Measurements from ENCODE around the gene CDH23.

CDH23 gene

GRCh38 chr10:71521504-71522441, 125.1 kb downstream of the CDH23 start:
- no peak for DNase-seq

DNA sequence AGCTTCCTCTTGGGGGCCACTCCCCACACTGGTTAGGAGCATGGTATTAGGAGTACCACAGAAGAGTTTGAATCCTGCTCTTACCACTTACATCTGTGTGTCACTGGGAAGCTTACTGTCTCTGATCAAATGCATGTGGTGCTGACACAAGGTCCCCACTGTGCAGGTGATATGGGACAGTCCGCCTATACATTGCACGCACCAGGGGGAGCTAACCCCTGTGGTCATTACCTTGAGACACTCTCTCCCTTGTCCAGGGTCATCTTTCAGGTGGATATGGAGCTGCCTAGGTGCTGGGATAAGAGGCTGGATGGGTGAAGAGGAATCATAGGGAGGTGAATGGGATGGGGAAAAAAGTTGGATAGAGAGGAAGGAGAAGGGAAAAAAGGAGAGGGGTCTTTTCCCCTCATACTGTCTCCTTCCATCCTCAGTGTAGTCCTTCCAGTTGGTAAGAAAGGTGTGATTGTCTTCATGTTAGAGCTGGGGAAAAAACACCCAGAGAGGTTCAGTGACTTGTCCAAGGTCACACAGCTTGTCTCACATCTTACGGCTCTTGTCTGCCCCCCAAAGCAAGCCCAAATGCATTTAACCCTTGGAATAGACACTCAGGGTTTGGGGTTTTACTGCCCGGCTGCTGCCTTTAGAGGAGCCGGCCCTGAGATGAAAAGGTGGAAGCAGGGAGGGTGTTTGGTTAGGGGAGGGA, 125.9 kb downstream of the CDH23 start:
- no peak for DNase-seq

DNA sequence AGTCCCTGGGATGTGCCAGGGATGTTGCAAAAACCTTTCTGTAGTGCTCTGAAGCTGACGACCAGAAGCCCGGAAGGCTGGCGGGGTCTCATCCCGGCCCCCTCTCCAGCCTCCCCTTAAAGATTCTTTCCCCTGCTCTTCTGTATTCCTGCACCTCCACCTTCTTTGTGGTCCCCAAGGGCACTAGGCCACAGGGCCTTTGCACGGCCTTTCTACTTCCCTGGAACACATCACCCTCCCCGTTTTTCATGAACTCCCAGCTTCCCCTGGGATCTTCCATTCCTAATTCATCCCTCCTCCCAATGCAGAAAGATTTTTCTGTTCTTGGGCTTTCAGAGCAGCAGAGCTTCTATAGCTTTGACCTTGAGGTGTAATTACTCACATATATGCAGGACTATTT, 127.0 kb downstream of the CDH23 start:
- no peak for DNase-seq

DNA sequence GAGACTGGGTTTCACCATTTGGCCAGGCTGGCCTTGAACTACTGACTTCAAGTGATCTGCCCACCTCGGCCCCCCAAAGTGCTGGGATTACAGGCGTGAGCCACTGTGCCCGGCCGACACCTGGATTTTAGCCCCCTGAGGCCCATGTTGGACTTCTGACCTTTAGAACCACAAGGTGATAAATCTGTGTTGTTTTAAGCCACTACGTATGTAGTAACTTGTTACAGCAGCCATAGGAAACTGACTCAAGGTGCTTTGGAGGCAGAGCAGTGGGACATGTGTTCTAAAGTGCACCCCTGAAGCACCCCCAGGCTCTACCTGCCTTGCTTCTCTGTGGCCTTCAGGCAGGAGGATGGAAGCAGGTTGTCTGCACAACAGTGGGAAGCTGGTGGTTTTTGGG, 128.4 kb downstream of the CDH23 start:
- no peak for DNase-seq

DNA sequence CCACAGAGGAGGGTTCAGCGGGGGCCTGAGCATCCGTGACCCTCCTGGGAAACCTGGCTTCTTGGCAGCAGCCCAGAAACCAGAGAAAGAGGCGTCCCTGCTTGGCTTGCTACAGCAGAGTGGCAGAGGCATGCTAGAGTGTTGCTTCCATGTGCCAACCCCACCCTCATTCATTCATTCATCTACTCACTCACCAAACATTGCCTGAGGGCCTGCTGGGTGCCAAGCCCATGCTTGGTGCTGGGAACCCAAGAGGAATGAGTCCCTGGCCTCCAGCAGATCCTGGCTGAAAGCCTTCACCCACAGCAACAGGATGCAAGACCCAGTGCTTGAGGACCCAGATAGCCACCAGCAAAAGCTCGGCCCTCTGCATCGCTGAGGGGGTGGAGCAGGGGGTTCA, 129.0 kb downstream of the CDH23 start:
- DNase-seq = no peak

- no peak for DNase-seq
Observed at GRCh38 chr10:71526653-71527052, 129.9 kb downstream of the CDH23 start.

GRCh38 chr10:71527135-71527534, 130.4 kb downstream of the CDH23 start:
- DNase-seq = no peak

- DNase-seq = no peak
Observed at GRCh38 chr10:71528371-71529206, 131.9 kb downstream of the CDH23 start.

DNA sequence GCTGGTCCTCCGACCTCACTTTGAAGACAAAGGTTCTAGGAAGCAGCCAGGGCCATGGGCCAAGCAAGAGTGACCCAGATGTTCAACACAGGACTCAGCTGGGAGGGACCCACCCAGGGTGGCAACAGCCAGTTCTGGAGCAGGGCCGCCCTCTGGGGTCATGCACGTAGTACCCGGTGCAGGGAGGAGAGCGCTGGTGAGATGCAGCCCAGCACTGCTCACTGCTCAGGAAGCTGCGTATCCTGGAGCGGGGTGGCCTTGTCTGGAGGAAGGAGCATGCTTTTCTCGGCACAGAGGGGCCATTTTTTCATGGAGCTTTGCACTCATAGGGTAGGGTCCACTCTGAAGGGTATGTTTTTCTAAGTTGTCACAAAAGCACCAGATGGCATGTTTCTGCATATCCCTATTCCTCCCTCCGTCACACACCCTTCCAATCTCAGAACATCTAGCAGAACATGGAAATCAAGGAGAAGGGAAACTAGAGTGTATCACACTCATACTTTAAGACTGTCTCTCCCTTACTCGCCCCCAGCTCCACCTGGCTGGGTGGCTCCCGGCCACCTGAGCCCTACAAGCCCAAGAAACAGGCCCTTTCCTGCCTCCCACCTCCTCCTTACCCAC, 132.6 kb downstream of the CDH23 start:
- no peak for DNase-seq

DNA sequence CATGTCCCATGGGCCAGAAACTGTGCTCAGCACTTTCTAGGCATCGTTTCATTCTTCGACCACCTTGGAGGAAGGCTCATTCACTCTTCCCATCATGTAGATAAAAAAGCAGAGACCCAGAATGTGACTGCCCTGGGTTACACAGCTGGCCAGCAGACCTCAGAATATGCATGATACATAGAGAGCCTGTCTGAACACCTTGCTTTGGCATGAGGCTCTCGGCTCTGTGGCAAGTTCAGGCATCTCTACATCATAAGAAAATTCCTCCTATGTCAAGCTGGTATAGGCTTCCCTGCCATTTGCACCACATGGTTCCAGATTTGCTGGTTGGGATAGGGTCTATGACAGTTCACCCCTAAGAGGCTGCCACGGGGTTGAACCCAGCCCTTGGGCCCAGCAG, 134.1 kb downstream of the CDH23 start:
- no peak for DNase-seq

DNA sequence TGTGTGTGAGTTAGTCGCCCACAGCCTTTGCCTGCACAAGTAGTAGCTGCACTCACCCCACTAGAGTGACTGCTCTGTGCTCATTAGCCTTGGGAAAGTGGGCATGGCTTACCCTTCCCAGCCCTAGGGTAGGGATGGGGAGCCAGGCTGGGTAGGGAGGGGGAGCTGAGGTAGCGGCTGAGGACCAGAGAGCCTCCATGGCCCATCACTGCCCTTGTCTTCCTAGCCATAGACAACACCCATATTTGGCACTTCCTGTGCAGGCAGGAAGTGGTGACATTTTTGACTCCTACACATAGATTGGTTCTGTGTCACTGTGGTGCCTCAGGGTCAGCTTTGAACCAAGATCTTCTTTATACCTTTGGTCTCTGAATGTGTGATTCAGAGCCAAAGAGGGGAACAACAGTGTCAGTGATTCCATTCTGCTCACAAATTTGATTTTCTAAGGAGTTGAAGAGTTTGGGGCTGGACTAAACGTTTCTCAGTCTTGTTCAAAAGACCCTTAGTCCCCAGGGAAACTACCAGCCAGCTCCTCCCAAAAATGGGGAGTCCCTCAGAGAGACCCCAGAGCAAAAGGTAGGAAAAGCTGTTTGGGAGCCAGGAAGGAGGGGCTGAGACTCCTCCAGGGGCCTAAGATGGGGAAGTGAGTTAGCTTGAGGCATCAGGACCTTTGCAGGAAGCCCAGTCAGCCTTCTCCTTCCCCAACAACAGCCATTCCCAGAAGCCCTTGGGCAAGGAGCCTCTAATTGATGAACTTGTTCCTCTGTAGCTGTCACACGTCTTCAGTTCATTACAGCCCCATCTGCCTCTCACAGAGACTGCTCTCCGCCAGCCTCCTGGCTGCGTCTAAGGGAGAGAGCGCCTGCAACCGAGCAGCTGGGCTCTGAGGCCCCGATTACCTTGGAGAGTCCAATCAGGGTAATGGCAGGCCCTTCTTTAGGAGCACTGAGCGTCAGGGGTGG, 135.0 kb downstream of the CDH23 start:
- no peak for DNase-seq

GRCh38 chr10:71532878-71533277, 136.2 kb downstream of the CDH23 start:
- DNase-seq = no peak

- DNase-seq = no peak
Observed at GRCh38 chr10:71533936-71534335, 137.2 kb downstream of the CDH23 start.

- no peak for DNase-seq
Observed at GRCh38 chr10:71534568-71535194, 138.0 kb downstream of the CDH23 start.

GRCh38 chr10:71536332-71536731, 139.6 kb downstream of the CDH23 start:
- no peak for DNase-seq

DNA sequence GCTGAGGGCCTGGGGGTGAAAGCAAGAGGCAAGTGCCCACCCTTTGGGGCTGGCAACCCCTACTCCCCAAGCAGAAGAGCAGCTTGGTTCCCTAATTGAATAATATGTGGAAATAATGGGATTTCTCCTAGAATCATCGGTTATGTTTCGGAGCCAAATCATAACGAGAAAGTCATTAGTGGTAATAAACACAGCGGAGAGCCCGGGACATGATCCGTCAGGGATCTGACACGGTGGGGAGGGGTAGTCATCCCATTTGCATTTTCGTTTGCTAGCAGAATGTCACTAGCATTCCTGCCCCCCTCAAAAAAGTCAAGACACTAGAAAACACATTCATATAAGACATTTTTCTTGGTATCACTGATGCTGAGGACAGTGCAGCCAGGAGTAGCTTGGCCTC, 140.4 kb downstream of the CDH23 start:
- no peak for DNase-seq

GRCh38 chr10:71537681-71538080, 141.0 kb downstream of the CDH23 start:
- DNase-seq = no peak

GRCh38 chr10:71538608-71539260, 142.0 kb downstream of the CDH23 start:
- no peak for DNase-seq

GRCh38 chr10:71539442-71540118, 142.9 kb downstream of the CDH23 start:
- DNase-seq = no peak

DNA sequence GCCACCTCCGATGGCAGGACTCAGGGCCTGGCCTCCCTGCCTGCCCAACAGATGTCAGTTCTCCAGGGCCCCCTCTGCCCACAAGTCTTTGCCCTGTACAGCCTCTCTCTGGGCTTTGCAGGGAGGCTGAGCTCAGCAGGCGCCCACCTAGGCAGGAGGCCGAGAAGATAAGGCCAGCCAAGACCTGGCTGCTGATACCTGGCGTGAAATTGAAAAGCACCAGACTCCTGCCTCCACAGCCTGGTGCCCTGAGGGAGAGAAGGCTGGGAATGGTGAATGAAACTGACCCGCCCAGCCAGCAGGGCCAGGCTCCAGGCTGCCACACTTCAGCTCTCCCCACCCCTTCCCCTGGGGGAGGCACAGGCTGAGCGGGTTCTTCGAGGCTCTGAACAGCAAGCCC, 145.8 kb downstream of the CDH23 start:
- no peak for DNase-seq

All from T1000 (cell line).